B cell (primary cell): ENCODE data around the gene MICU1. TPM values are rescaled to one million over a fixed set of nuclear protein-coding genes. Genes with fewer than 3 reads are reported as not detected.

Source experiments
- ATAC-seq: fragments of 200-7000 bp; cut with Tn5 transposase; one replicate; pipeline ENCODE4 v1.10.0; 2021; ENCODE audit warnings: low read depth, mild to moderate bottlenecking, moderate number of reproducible peaks, moderate library complexity
- CTCF ChIA-PET: fragments of 350-600 bp; sonication (Branson Sonifier 250); formaldehyde crosslinking; loops from one replicate; lab custom pipeline; 2021; ENCODE audit warnings: antibody characterized with exemption, inconsistent platforms; lab: Charles Lee
- POLR2A ChIA-PET: fragments of 350-600 bp; sonication (Branson Sonifier 250); formaldehyde crosslinking; loops from one replicate; lab custom pipeline; 2021; ENCODE audit warnings: antibody characterized with exemption; lab: Charles Lee
- DNase-seq: peaks from one replicate; pipeline ENCODE4 v3.0.0; 2013
- H2AFZ ChIP-seq: 2 replicates; pipeline ENCODE4 v1.6.1; 2012; ENCODE audit warnings: mild to moderate bottlenecking, low read depth, low read length; ENCODE audit not compliant: insufficient read depth, poor library complexity, severe bottlenecking
- H3K27ac ChIP-seq, 2 donors: 1 replicate in 1 of 2; 2 replicates in 1 of 2; pipeline ENCODE4 v1.5.1; 2012 to 2013; ENCODE audit warnings: low read length in 2 of 2, mild to moderate bottlenecking in 2 of 2, moderate library complexity in 1 of 2
- H3K27me3 ChIP-seq, 4 experiments: fragments of 200-600 bp in 1 of 4; sonication (generic) in 1 of 4; replicated peaks in 1 of 4; 1 replicate in 2 of 4; 2 replicates in 2 of 4; pipeline versions ENCODE4 v1.6.1 to v1.7.0; 2013 to 2016; ENCODE audit warnings: low read length in 3 of 4, mild to moderate bottlenecking in 2 of 4, mixed read lengths in 1 of 4, moderate library complexity in 1 of 4; ENCODE audit not compliant: insufficient read depth in 4 of 4, control insufficient read depth in 3 of 4; ENCODE audit errors: control extremely low read depth in 1 of 4
- H3K36me3 ChIP-seq, 2 experiments: replicated peaks in 1 of 2; 1 replicate in 1 of 2; 2 replicates in 1 of 2; pipeline versions ENCODE4 v1.6.1 to v1.7.1; 2013; ENCODE audit warnings: low read length in 1 of 2; ENCODE audit not compliant: insufficient read depth in 2 of 2, control insufficient read depth in 1 of 2; ENCODE audit errors: control extremely low read depth in 1 of 2, extremely low read depth in 1 of 2
- H3K4me1 ChIP-seq, 2 donors: fragments of 200-600 bp in 1 of 2; sonication (generic) in 1 of 2; 1 replicate in 1 of 2; 2 replicates in 1 of 2; pipeline versions ENCODE4 v1.5.1 to v1.6.1; 2013 to 2017; ENCODE audit warnings: low read length in 2 of 2; ENCODE audit not compliant: control insufficient read depth in 2 of 2, insufficient read depth in 2 of 2
- H3K4me2 ChIP-seq: replicated peaks from 2 replicates; pipeline ENCODE3; 2012; ENCODE audit warnings: mild to moderate bottlenecking, low read depth, low read length; ENCODE audit not compliant: poor library complexity, severe bottlenecking
- H3K4me3 ChIP-seq, 5 experiments: fragments of 200-600 bp in 1 of 5; sonication (generic) in 1 of 5; 1 replicate in 3 of 5; 2 replicates in 2 of 5; pipeline versions ENCODE4 v1.5.1 to v1.7.0; 2011 to 2016; ENCODE audit warnings: low read length in 4 of 5, mild to moderate bottlenecking in 4 of 5, low read depth in 2 of 5, control low read depth in 1 of 5, moderate library complexity in 1 of 5; ENCODE audit not compliant: insufficient read depth in 1 of 5; ENCODE audit errors: control extremely low read depth in 1 of 5, extremely low read depth in 1 of 5
- H3K79me2 ChIP-seq: fragments of 200-600 bp; sonication (generic); one replicate; pipeline ENCODE4 v1.6.0; 2016; ENCODE audit warnings: low read length; ENCODE audit not compliant: control insufficient read depth, insufficient read depth
- H3K9ac ChIP-seq: fragments of 200-600 bp; sonication (generic); 2 replicates; pipeline ENCODE4 v1.6.1; 2017; ENCODE audit warnings: mild to moderate bottlenecking, low read length, moderate library complexity
- H3K9me3 ChIP-seq, 3 donors: one replicate each; pipeline versions ENCODE4 v1.6.1 to v1.7.1; 2013; ENCODE audit warnings: low read length in 2 of 3; ENCODE audit not compliant: control insufficient read depth in 2 of 3, insufficient read depth in 1 of 3; ENCODE audit errors: control extremely low read depth in 1 of 3
- H4K20me1 ChIP-seq: 2 replicates; pipeline ENCODE4 v1.6.0; 2012; ENCODE audit warnings: mild to moderate bottlenecking, low read length; ENCODE audit not compliant: insufficient read depth, control insufficient read depth, poor library complexity, severe bottlenecking
- H3K27ac Mint-ChIP-seq: one replicate; pipeline ENCODE4 v1.8.0; 2021; ENCODE audit warnings: mixed read lengths
- H3K27me3 Mint-ChIP-seq: one replicate; pipeline ENCODE4 v1.8.0; 2021; ENCODE audit warnings: mixed read lengths
- H3K4me1 Mint-ChIP-seq: one replicate; pipeline ENCODE4 v1.8.0; 2021; ENCODE audit warnings: mixed read lengths
- H3K4me3 Mint-ChIP-seq: one replicate; pipeline ENCODE4 v1.8.0; 2021; ENCODE audit warnings: mixed read lengths
- H3K9me3 Mint-ChIP-seq: one replicate; pipeline ENCODE4 v1.8.0; 2022; ENCODE audit warnings: mixed read lengths; ENCODE audit not compliant: insufficient read depth
- EZH2 ChIP-seq: IDR thresholded peaks from 2 replicates; pipeline ENCODE4 v1.6.1; 2012; ENCODE audit warnings: borderline replicate concordance, low read depth, mild to moderate bottlenecking, moderate library complexity, low read length; ENCODE audit not compliant: insufficient read depth, poor library complexity, severe bottlenecking
- whole genome bisulfite sequencing: methylation state at CpG from one replicate; pipeline ENCODE4 v1.1.5; 2013; ENCODE audit warnings: missing lambda C conversion rate; ENCODE audit not compliant: insufficient coverage; 5-methylcytosine and 5-hydroxymethylcytosine counted together
- intact Hi-C: fragments of 100-400 bp; cut with micrococcal nuclease; formaldehyde crosslinking; loops from one replicate; pipeline ENCODE4 v1.10.0; 2022
- polyA plus RNA-seq: library from polyadenylated mRNA; depleted of rRNA; stranded (reverse); fragments of >200 nt; gene quantifications from 2 replicates; pipeline ENCODE4 v1.2.3, GENCODE V29; 2012
- total RNA-seq, 2 donors: library from RNA; stranded (reverse); fragments of 120-200 nt in 1 of 2; gene quantifications; 1 replicate in 1 of 2; 2 replicates in 1 of 2; pipeline versions ENCODE4 v1.2.3 to v1.2.4, GENCODE V29; 2013 to 2022
- TF ChIP-seq, protein P1 (sequence below): fragments of 200-600 bp; IDR thresholded peaks from one replicate; pipeline ENCODE4 v1.8.0; 2022; ENCODE audit warnings: antibody characterized with exemption, mild to moderate bottlenecking

MICU1 gene
- total and polyA plus RNA-seq, 2 donors (not counting 1 experiment from before 2014, with no cell fraction given) = 12.0 to 34.7 TPM

DNA sequence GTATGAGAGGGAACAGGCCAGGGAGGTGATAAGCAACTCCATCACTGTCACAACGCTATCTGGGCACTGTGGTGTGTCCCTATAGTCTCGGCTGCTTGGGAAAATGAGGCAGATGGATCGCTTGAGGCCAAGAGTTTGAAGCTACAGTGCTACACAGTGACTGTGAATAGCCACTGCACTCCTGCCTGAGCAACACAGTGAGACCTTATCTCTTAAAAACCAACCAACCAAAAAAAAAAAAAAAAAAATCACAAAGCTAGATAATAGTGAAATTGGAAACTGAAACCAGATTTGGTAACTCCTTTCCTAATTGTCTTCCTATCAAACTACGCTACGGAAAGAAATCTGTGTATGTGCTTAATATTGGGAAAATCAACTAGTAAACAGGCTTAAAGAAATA lies 14.1 kb downstream of the MICU1 start:
- ChIA-PET CTCF (no interaction called here), POLR2A (interaction anchor here (0.7 kb wide), 2 partner anchors 57 to 656 kb away, joined by 3 to 5 read pairs; no protein-coding TSS in a partner anchor)
- intact Hi-C loops = no loop called here
- H3K4me3 ChIP-seq = peak overlapping the region in 1 of 5 experiments; percentile 15
- H3K36me3 ChIP-seq = no peaks in the 10 kb centered on the region
- Mint-ChIP-seq H3K9me3 (peaks cover 8% of the 10 kb centered on the region), H3K27me3 (no peaks in the 10 kb centered on the region), H3K4me3 (peak overlapping the region; percentile 54), H3K4me1 (peaks cover 21% of the 10 kb centered on the region), H3K27ac (peak overlapping the region; percentile 75)
- H3K27ac ChIP-seq = peak overlapping the region; percentile 7 to 53
- peak overlapping the region; percentile 7 for H3K4me2 ChIP-seq
- no peak overlapping the region for H2AFZ ChIP-seq
- TF ChIP-seq, protein P1, sequence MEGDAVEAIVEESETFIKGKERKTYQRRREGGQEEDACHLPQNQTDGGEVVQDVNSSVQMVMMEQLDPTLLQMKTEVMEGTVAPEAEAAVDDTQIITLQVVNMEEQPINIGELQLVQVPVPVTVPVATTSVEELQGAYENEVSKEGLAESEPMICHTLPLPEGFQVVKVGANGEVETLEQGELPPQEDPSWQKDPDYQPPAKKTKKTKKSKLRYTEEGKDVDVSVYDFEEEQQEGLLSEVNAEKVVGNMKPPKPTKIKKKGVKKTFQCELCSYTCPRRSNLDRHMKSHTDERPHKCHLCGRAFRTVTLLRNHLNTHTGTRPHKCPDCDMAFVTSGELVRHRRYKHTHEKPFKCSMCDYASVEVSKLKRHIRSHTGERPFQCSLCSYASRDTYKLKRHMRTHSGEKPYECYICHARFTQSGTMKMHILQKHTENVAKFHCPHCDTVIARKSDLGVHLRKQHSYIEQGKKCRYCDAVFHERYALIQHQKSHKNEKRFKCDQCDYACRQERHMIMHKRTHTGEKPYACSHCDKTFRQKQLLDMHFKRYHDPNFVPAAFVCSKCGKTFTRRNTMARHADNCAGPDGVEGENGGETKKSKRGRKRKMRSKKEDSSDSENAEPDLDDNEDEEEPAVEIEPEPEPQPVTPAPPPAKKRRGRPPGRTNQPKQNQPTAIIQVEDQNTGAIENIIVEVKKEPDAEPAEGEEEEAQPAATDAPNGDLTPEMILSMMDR = no peak
- peaks cover 52% of the 10 kb centered on the region for H3K79me2 ChIP-seq
- no peaks in the 10 kb centered on the region for H3K27me3 ChIP-seq
- H3K9ac ChIP-seq = peak overlapping the region; percentile 32
- DNase-seq (no peak), ATAC-seq (no peak)
- WGBS = 100% methylated on average over 2 of the region's 5 CpGs
- peaks cover 5% of the 10 kb centered on the region for H4K20me1 ChIP-seq
- peaks cover 4% of the 10 kb centered on the region in 2 donors for H3K4me1 ChIP-seq
- peaks cover 0 to 11% (median 0%) of the 10 kb centered on the region in 3 donors for H3K9me3 ChIP-seq

DNA sequence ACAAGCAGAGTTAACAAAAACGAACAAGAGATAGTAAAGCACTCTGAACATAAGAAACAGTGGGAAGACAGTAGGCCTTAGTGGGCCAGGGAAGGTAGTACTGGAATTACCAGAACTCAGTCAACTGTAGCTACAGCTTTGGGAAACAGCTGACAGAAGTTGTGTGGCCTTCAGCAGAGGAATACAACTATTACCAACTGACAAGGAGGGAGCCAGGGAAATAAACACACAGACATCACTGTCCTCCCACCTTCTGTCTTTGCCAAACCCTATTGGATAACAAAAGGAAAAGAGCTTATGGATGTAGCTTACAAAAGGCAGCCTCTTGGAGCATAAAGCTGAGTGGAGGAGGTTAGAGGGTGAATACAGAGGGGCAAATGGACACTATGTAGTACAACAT lies 15.4 kb downstream of the MICU1 start:
- Mint-ChIP-seq H3K27ac (peak overlapping the region; percentile 26), H3K27me3 (no peaks in the 10 kb centered on the region), H3K4me1 (peaks cover 21% of the 10 kb centered on the region), H3K4me3 (no peak overlapping the region), H3K9me3 (peaks cover 5% of the 10 kb centered on the region)
- H3K4me1 ChIP-seq = peaks cover 4% of the 10 kb centered on the region in 2 donors
- H3K9me3 ChIP-seq = peaks cover 0 to 3% (median 0%) of the 10 kb centered on the region in 3 donors
- H3K27ac ChIP-seq = no peak overlapping the region
- peaks cover 50% of the 10 kb centered on the region for H3K79me2 ChIP-seq
- no peak overlapping the region for H3K4me2 ChIP-seq
- H2AFZ ChIP-seq = no peak overlapping the region
- no peak for ATAC-seq
- 83% methylated on average over 1 of the region's 1 CpG for WGBS
- TF ChIP-seq, protein P1 = no peak
- TF ChIP-seq EZH2 = no peak
- POLR2A ChIA-PET = no interaction called here
- CTCF ChIA-PET = no interaction called here
- no peak overlapping the region for H3K4me3 ChIP-seq
- H3K9ac ChIP-seq = no peak overlapping the region
- no peaks in the 10 kb centered on the region for H3K36me3 ChIP-seq
- peaks cover 5% of the 10 kb centered on the region for H4K20me1 ChIP-seq
- H3K27me3 ChIP-seq = no peaks in the 10 kb centered on the region
- DNase-seq = no peak
- intact Hi-C loops = no loop called here
